KMS-11 (cell line): ENCODE results near the gene ASCC1.

ENCODE experiments used
- H2AFZ ChIP-seq: fragments of 200-600 bp; sonication (generic); 2 replicates; pipeline ENCODE4 v1.6.1; 2016; ENCODE audit warnings: antibody characterized with exemption, mixed run types, low read depth
- H3K27ac ChIP-seq: fragments of 200-600 bp; sonication (generic); 2 replicates; pipeline ENCODE4 v1.6.1; 2016; ENCODE audit warnings: mild to moderate bottlenecking, mixed run types
- H3K27me3 ChIP-seq: fragments of 200-600 bp; sonication (generic); 2 replicates; pipeline ENCODE4 v1.6.1; 2017; ENCODE audit warnings: mild to moderate bottlenecking, low read depth, mixed run types, moderate library complexity; ENCODE audit not compliant: insufficient read depth
- H3K36me3 ChIP-seq: fragments of 200-600 bp; sonication (generic); 2 replicates; pipeline ENCODE4 v1.6.1; 2017; ENCODE audit warnings: mild to moderate bottlenecking, mixed run types; ENCODE audit not compliant: insufficient read depth
- H3K4me1 ChIP-seq: fragments of 200-600 bp; sonication (generic); 2 replicates; pipeline ENCODE4 v1.6.1; 2016; ENCODE audit warnings: mild to moderate bottlenecking, low read depth, mixed run types; ENCODE audit not compliant: poor library complexity, severe bottlenecking
- H3K4me2 ChIP-seq: fragments of 200-600 bp; sonication (generic); 2 replicates; pipeline ENCODE4 v1.7.0; 2016; ENCODE audit warnings: mild to moderate bottlenecking, mixed run types
- H3K4me3 ChIP-seq: fragments of 200-600 bp; sonication (generic); IDR thresholded peaks from 2 replicates; pipeline ENCODE4 v1.6.1; 2017; ENCODE audit warnings: low read depth, low read length, mixed read lengths; ENCODE audit not compliant: insufficient read depth
- H3K79me2 ChIP-seq: fragments of 200-600 bp; sonication (generic); 2 replicates; pipeline ENCODE4 v1.6.1; 2016; ENCODE audit warnings: low read depth, mixed run types; ENCODE audit not compliant: insufficient read depth
- H3K9ac ChIP-seq: fragments of 200-600 bp; sonication (generic); 2 replicates; pipeline ENCODE4 v1.6.1; 2016; ENCODE audit warnings: mild to moderate bottlenecking, mixed run types
- H4K20me1 ChIP-seq: fragments of 200-600 bp; sonication (generic); 2 replicates; pipeline ENCODE4 v1.6.1; 2016; ENCODE audit warnings: mild to moderate bottlenecking, mixed run types; ENCODE audit not compliant: insufficient read depth
- TF ChIP-seq, protein P1 (sequence below): fragments of 200-600 bp; sonication (generic); conservative IDR thresholded peaks from 2 replicates; pipeline ENCODE4 v1.6.1; 2017; ENCODE audit warnings: low read depth, mild to moderate bottlenecking, antibody characterized with exemption, low read length, moderate library complexity, mixed read lengths

The ASCC1 gene

DNA sequence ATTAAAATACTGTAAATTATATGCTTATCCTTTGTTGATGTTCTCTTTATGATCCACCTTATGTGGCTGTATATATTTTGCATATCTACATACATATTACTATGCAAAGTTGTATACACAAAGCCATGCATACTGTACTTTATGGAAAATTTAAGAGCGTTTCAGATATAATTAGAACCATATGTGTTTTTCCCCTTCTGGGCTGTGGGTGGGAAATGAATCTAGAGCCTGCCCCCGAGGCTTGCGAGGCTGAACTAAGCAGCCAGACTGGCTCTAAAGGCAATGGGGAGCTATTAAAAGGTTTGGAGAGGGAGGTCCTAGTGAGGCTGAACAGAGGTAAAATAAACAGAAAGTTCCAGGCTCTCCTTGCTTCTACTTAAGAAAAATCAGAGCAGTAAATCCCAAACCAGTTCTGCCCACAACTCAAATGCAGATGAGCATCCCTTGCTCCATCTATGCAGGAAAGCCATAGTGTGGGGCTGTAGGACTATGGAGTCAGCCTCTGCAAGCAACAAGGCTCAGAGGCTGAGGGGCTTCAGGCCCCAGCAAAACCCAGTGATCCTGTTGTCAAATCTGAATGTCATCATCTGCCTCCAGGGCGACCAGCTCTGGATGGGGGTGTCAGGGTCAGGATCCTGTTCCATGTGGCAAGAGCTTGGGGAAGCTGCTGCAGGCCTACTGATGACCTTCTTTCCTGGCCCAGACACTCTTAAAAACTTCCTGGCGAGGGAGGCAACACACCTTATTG, 43.6 kb upstream of the ASCC1 start:
- Histone ChIP-seq H3K4me2 (peak overlapping the region; percentile 93), H3K4me3 (no peak overlapping the region), H3K27ac (peak overlapping the region; percentile 93), H3K4me1 (peaks cover 98% of the 10 kb centered on the region), H3K27me3 (no peaks in the 10 kb centered on the region), H4K20me1 (no peaks in the 10 kb centered on the region), H3K36me3 (no peaks in the 10 kb centered on the region), H2AFZ (peak overlapping the region; percentile 51; the same call in 1 of the 2 replicates), H3K79me2 (no peaks in the 10 kb centered on the region), H3K9ac (peak overlapping the region; percentile 70; the same call in 1 of the 2 replicates)
- TF ChIP-seq, protein P1, sequence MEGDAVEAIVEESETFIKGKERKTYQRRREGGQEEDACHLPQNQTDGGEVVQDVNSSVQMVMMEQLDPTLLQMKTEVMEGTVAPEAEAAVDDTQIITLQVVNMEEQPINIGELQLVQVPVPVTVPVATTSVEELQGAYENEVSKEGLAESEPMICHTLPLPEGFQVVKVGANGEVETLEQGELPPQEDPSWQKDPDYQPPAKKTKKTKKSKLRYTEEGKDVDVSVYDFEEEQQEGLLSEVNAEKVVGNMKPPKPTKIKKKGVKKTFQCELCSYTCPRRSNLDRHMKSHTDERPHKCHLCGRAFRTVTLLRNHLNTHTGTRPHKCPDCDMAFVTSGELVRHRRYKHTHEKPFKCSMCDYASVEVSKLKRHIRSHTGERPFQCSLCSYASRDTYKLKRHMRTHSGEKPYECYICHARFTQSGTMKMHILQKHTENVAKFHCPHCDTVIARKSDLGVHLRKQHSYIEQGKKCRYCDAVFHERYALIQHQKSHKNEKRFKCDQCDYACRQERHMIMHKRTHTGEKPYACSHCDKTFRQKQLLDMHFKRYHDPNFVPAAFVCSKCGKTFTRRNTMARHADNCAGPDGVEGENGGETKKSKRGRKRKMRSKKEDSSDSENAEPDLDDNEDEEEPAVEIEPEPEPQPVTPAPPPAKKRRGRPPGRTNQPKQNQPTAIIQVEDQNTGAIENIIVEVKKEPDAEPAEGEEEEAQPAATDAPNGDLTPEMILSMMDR, result no peak

DNA sequence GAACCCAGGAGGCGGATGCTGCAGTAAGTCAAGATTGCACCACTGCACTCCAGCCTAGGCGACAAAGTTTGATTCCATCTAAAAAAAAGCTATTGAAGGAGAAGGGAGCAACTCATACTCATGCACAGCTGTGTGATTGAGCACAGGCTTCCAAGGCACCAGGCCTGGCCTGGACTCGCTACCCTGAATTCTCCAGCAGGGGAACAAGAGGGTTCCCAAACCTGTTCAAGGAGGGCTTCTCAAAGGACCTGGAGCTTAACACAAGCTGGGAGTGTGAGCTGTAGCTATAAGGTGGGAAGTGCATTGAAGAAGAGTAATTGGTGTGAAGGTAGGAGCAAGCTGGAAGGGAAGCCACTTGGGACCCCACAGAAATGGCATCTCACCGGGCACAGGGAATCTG, 42.5 kb upstream of the ASCC1 start:
- no peak overlapping the region for H3K9ac ChIP-seq

DNA sequence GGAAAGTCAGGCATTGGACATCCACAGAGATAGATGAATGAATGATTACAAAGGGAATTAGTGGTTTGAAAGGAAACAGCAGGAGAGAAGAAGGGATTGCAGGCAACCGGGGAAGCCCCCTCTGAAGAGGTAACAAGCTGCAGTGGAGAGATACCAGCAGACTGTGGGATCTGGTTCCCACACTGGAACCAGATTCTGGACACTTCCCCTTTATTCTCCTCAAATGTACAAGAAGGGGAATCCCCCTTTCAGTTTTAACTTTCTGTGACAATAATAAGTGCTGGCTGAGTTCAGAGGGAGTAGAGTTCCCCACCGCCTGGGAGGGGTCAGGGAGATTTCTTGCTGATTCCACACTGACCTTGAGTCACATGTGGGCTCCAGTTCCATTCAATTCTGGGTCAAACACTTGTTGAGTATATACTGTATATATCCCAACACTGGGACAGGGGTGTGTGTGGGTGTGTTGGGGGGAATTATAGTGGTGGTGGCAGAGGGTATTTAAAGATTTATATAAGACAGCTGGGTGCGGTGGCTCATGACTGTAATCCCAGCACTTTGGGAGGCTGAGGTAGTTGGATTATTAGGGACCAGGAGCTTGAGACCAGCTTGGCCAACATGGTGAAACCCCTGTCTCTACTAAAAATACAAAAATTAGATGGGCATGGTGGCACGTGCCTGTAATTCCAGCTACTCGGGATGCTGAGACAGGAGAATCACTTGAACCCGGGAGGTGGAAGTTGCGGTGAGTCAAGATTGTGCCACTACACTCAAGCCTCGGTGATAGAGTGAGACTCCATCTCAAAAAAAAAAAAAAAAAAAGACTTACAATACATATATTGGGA, 41.2 kb upstream of the ASCC1 start:
- Histone ChIP-seq H3K4me1 (peaks cover 95% of the 10 kb centered on the region), H3K4me2 (peak overlapping the region; percentile 66), H4K20me1 (no peaks in the 10 kb centered on the region), H2AFZ (no peak overlapping the region), H3K79me2 (no peaks in the 10 kb centered on the region), H3K4me3 (no peak overlapping the region), H3K27ac (peak overlapping the region; percentile 12; the same call in 1 of the 2 replicates), H3K36me3 (no peaks in the 10 kb centered on the region), H3K9ac (no peak overlapping the region), H3K27me3 (no peaks in the 10 kb centered on the region)
- TF ChIP-seq, protein P1, result no peak

More for the DNA sequence above, 42.5 kb upstream of the ASCC1 start:
- Histone ChIP-seq H3K27ac (peak overlapping the region; percentile 93), H3K4me2 (peak overlapping the region; percentile 93; the same call in 1 of the 2 replicates), H3K4me3 (no peak overlapping the region), H3K27me3 (no peaks in the 10 kb centered on the region), H3K4me1 (peaks cover 98% of the 10 kb centered on the region), H3K79me2 (no peaks in the 10 kb centered on the region), H3K36me3 (no peaks in the 10 kb centered on the region), H4K20me1 (no peaks in the 10 kb centered on the region), H2AFZ (no peak overlapping the region)
- TF ChIP-seq, protein P1, result no peak

DNA sequence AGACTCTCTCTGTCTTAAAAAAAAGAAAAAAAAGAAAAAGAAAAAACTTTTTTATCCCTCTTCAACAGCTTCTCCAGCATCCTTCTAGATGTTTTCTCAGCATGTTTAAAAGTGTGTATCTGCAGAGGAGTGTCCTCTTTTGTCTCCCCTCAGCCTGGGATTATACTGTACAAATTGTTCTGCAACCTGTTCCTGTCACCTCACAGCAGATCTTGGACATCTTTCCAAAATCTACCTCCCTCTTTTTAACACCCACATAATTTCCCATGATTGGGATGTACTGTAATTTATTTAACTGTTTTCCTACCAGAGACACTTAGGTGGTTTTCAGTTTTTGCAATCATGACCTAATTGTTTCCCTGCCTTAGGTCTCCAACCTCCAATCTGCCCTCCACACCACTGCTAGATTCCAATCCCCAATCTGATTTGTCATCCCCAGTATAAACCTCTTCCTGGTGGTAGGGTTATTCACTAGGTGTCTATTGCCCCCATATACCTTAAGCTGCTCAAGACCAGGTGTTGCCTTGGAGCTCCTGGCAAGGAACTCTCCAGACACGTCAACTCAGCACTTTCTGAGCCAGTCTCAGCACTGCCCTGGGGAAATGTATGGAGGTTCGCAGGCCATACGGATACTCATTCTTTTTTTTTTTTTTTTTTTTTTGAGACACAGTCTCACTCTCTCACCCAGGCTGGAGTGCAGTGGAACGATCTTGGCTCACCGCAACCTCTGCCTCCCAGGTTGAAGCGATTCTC, 40.1 kb upstream of the ASCC1 start:
- Histone ChIP-seq H3K9ac (no peak overlapping the region), H3K4me3 (no peak overlapping the region), H4K20me1 (no peaks in the 10 kb centered on the region), H3K27me3 (no peaks in the 10 kb centered on the region), H3K27ac (peak overlapping the region; percentile 19; the same call in 1 of the 2 replicates), H3K79me2 (no peaks in the 10 kb centered on the region), H3K4me1 (peaks cover 84% of the 10 kb centered on the region), H3K36me3 (no peaks in the 10 kb centered on the region), H2AFZ (no peak overlapping the region), H3K4me2 (peak overlapping the region; percentile 90; the same call in 1 of the 2 replicates)
- TF ChIP-seq, protein P1, result no peak
